ENCODE results near the gene MAPK11.

Gene MAPK11

DNA sequence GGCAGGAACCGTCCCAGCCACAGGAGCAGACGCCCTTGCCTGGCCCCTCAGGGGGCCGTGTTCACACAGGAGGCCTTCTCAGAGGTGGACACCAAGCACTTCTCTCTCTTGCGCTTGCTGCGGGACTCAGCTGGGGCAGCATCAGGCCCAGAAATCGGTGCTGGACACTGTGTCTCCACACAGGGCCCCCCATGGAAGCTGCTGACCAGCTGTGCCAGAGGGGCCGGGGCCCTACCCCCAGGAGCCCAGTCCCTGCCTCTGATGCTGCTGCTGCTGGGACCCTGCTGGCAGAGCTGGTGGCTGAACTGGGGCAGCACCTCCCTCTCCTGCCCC lies 33.3 kb upstream of the MAPK11 start:
- Histone ChIP-seq H3K27me3 (replicated peaks; ENCODE audit: control insufficient read depth, insufficient read depth, low read length, poor library complexity, severe bottlenecking) (peaks cover 5% of the 10 kb centered on the region), H3K36me3 (ENCODE audit: control insufficient read depth, insufficient read depth, low read length) (no peaks in the 10 kb centered on the region), H3K27ac (ENCODE audit: insufficient read depth, low read length, poor library complexity, severe bottlenecking) (no peak overlapping the region), H3K4me1 (ENCODE audit: control insufficient read depth, insufficient read depth, low read length, poor library complexity, severe bottlenecking) (peaks cover 11% of the 10 kb centered on the region), H3K4me3 (ENCODE audit: insufficient read depth, low read depth, low read length, poor library complexity, severe bottlenecking) (no peak overlapping the region), H3K9me3 (ENCODE audit: control insufficient read depth, low read length) (no peaks in the 10 kb centered on the region)
- DNase-seq, result no peak

DNA sequence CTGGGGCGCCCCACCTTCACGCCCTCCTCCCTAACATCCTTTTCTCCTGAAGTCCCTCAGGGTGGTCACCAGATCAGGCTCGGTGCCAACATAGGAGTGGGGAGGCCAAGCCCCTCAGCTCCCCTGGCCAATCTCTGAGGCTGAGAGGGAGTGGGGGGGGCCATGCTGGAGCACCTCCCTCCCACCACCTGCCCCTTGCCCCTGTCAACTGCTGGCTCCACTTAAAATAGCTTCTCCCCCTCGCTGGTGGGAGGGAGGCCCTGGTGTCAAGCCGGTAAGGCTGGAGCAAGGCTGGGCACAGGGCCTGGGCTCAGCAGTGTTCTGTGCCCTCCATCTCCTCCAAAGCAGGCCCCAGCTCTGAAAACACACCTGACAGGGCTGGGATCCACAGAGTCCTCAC lies 32.4 kb upstream of the MAPK11 start:
- DNase-seq, result no peak
- peaks cover 11% of the 10 kb centered on the region for H3K4me1 ChIP-seq (ENCODE audit: control insufficient read depth, insufficient read depth, low read length, poor library complexity, severe bottlenecking)
- H3K36me3 ChIP-seq (ENCODE audit: control insufficient read depth, insufficient read depth, low read length), result no peaks in the 10 kb centered on the region
- no peak overlapping the region for H3K4me3 ChIP-seq (ENCODE audit: insufficient read depth, low read depth, low read length, poor library complexity, severe bottlenecking)
- H3K27me3 ChIP-seq (replicated peaks; ENCODE audit: control insufficient read depth, insufficient read depth, low read length, poor library complexity, severe bottlenecking), result peaks cover 8% of the 10 kb centered on the region
- no peak overlapping the region for H3K27ac ChIP-seq (ENCODE audit: insufficient read depth, low read length, poor library complexity, severe bottlenecking)
- H3K9me3 ChIP-seq (ENCODE audit: control insufficient read depth, low read length), result no peaks in the 10 kb centered on the region

DNA sequence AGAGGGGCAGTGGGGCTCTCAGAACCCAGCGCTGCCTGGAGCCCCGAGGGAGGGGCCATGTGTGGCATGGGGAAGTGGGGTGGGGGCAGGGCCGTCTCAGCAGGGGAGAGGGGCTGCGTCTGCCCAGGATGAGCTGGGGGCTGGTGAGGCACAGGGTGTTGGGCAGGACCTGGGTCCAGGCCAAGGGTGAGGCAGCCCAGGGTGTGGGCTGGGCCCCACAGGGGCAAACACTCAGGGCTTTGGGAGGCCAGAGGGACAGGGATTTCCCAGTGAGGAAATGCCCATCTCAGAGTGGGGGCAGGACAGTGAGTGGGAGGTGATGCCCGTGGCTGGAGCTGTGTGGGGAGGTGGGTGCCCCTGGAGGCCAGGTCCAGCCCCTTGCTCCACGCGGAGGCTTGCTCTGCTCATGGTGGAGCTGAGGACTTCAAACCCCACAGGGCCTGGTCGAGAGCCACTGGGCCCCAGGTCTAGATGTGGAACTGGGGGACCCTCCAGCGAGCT lies 31.9 kb upstream of the MAPK11 start:
- peaks cover 10% of the 10 kb centered on the region for H3K27me3 ChIP-seq (replicated peaks; ENCODE audit: control insufficient read depth, insufficient read depth, low read length, poor library complexity, severe bottlenecking)
- H3K4me1 ChIP-seq (ENCODE audit: control insufficient read depth, insufficient read depth, low read length, poor library complexity, severe bottlenecking), result peaks cover 10% of the 10 kb centered on the region
- no peak overlapping the region for H3K27ac ChIP-seq (ENCODE audit: insufficient read depth, low read length, poor library complexity, severe bottlenecking)
- no peak for DNase-seq
- no peak overlapping the region for H3K4me3 ChIP-seq (ENCODE audit: insufficient read depth, low read depth, low read length, poor library complexity, severe bottlenecking)
- no peaks in the 10 kb centered on the region for H3K9me3 ChIP-seq (ENCODE audit: control insufficient read depth, low read length)
- no peaks in the 10 kb centered on the region for H3K36me3 ChIP-seq (ENCODE audit: control insufficient read depth, insufficient read depth, low read length)

GRCh38 chr22:50301581-50301991 lies 31.4 kb upstream of the MAPK11 start:
- H3K36me3 ChIP-seq (ENCODE audit: control insufficient read depth, insufficient read depth, low read length), result no peaks in the 10 kb centered on the region
- H3K4me3 ChIP-seq (ENCODE audit: insufficient read depth, low read depth, low read length, poor library complexity, severe bottlenecking), result no peak overlapping the region
- H3K27ac ChIP-seq (ENCODE audit: insufficient read depth, low read length, poor library complexity, severe bottlenecking), result no peak overlapping the region
- DNase-seq, result no peak
- H3K4me1 ChIP-seq (ENCODE audit: control insufficient read depth, insufficient read depth, low read length, poor library complexity, severe bottlenecking), result peaks cover 5% of the 10 kb centered on the region
- H3K27me3 ChIP-seq (replicated peaks; ENCODE audit: control insufficient read depth, insufficient read depth, low read length, poor library complexity, severe bottlenecking), result peaks cover 7% of the 10 kb centered on the region
- H3K9me3 ChIP-seq (ENCODE audit: control insufficient read depth, low read length), result no peaks in the 10 kb centered on the region

DNA sequence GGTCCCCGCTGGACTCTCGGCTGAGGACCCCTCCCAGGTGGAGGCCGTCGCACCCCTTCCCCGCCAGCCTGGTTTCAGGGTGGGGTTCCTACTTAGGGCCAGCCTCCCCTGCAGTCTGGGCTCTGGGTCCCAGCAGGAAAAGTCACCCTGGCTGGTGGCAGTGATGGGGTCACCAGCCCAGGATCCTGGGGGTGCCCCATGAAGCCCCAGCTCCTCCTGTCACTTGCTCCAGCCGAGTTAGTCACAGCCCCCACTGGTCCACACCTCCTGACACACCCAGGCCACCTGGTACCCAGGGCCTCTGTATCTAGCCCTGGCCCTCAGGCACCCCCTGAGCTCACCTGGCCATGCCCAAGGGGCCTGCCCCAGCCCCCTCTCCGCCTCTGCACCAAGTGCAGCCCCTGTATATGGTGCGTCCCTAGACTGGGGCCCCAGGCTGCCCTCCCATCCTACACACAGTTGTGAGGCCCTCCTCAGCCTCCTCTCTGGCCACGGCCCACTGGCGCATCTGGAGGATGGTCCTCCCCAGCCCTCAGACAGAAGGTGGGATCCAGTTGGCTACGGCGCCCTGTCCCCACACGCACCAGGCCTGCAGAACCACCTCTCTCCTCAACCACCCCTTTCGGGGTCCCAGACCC lies 30.6 kb upstream of the MAPK11 start:
- H3K4me3 ChIP-seq (ENCODE audit: insufficient read depth, low read depth, low read length, poor library complexity, severe bottlenecking), result no peak overlapping the region
- no peaks in the 10 kb centered on the region for H3K36me3 ChIP-seq (ENCODE audit: control insufficient read depth, insufficient read depth, low read length)
- no peaks in the 10 kb centered on the region for H3K9me3 ChIP-seq (ENCODE audit: control insufficient read depth, low read length)
- H3K27ac ChIP-seq (ENCODE audit: insufficient read depth, low read length, poor library complexity, severe bottlenecking), result no peak overlapping the region
- no peak for DNase-seq
- H3K4me1 ChIP-seq (ENCODE audit: control insufficient read depth, insufficient read depth, low read length, poor library complexity, severe bottlenecking), result no peaks in the 10 kb centered on the region
- peaks cover 6% of the 10 kb centered on the region for H3K27me3 ChIP-seq (replicated peaks; ENCODE audit: control insufficient read depth, insufficient read depth, low read length, poor library complexity, severe bottlenecking)

DNA sequence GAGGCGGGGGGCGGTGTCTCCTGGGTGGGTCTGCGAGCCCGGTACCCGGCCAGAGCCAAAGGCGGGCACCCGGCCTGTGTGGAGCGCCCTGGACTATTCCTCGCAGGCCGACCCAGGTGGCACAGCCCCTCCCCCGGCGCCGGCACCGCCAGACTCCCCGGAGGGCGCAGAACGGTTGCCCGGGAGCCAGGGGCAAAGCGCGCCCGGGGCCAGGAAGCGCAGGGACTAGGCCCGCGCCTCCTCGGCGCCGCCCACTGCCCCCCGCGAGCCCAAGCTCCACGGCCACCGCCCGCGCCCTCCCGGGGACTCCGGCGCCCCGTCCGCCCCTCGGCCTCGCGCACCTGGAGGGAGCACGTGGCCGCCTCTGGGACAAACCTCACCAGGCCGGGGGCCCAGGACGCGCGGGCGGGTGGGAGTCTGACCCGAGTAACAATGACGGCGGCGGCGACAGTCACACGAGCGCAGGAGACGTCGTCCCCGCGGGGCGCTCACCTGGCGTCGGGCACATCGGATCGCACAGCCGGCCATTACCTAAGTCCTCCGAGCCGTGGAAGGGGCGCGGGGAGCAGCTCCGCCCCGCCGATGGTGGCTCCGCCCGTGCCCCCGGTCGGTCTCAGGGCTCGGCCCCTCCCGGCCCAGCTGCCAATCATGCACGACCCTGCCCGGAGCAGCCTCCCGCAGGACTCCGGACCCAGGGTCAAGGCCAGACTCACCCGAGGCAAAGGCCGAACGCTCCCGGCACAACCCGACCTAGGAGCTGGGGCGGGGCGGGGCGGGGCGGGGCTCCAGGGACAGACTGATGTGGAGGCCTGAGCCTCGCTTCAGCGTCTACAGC lies 29.8 kb upstream of the MAPK11 start:
- Histone ChIP-seq H3K27ac (ENCODE audit: insufficient read depth, low read length, poor library complexity, severe bottlenecking) (no peak overlapping the region), H3K9me3 (ENCODE audit: control insufficient read depth, low read length) (no peaks in the 10 kb centered on the region), H3K36me3 (ENCODE audit: control insufficient read depth, insufficient read depth, low read length) (no peaks in the 10 kb centered on the region), H3K4me3 (ENCODE audit: insufficient read depth, low read depth, low read length, poor library complexity, severe bottlenecking) (no peak overlapping the region), H3K4me1 (ENCODE audit: control insufficient read depth, insufficient read depth, low read length, poor library complexity, severe bottlenecking) (no peaks in the 10 kb centered on the region), H3K27me3 (replicated peaks; ENCODE audit: control insufficient read depth, insufficient read depth, low read length, poor library complexity, severe bottlenecking) (peaks cover 6% of the 10 kb centered on the region)
- DNase-seq, result no peak

GRCh38 chr22:50298937-50299784 lies 29.0 kb upstream of the MAPK11 start:
- H3K4me1 ChIP-seq (ENCODE audit: control insufficient read depth, insufficient read depth, low read length, poor library complexity, severe bottlenecking), result no peaks in the 10 kb centered on the region
- no peak overlapping the region for H3K27ac ChIP-seq (ENCODE audit: insufficient read depth, low read length, poor library complexity, severe bottlenecking)
- H3K36me3 ChIP-seq (ENCODE audit: control insufficient read depth, insufficient read depth, low read length), result no peaks in the 10 kb centered on the region
- peaks cover 6% of the 10 kb centered on the region for H3K27me3 ChIP-seq (replicated peaks; ENCODE audit: control insufficient read depth, insufficient read depth, low read length, poor library complexity, severe bottlenecking)
- DNase-seq, result no peak
- no peaks in the 10 kb centered on the region for H3K9me3 ChIP-seq (ENCODE audit: control insufficient read depth, low read length)
- H3K4me3 ChIP-seq (ENCODE audit: insufficient read depth, low read depth, low read length, poor library complexity, severe bottlenecking), result no peak overlapping the region

GRCh38 chr22:50298266-50298637 lies 28.1 kb upstream of the MAPK11 start:
- H3K9me3 ChIP-seq (ENCODE audit: control insufficient read depth, low read length), result no peaks in the 10 kb centered on the region
- no peak for DNase-seq
- H3K27me3 ChIP-seq (replicated peaks; ENCODE audit: control insufficient read depth, insufficient read depth, low read length, poor library complexity, severe bottlenecking), result peaks cover 6% of the 10 kb centered on the region
- H3K4me3 ChIP-seq (ENCODE audit: insufficient read depth, low read depth, low read length, poor library complexity, severe bottlenecking), result no peak overlapping the region
- H3K27ac ChIP-seq (ENCODE audit: insufficient read depth, low read length, poor library complexity, severe bottlenecking), result no peak overlapping the region
- H3K36me3 ChIP-seq (ENCODE audit: control insufficient read depth, insufficient read depth, low read length), result no peaks in the 10 kb centered on the region
- H3K4me1 ChIP-seq (ENCODE audit: control insufficient read depth, insufficient read depth, low read length, poor library complexity, severe bottlenecking), result no peaks in the 10 kb centered on the region

- Histone ChIP-seq H3K9me3 (ENCODE audit: control insufficient read depth, low read length) (no peaks in the 10 kb centered on the region), H3K4me1 (ENCODE audit: control insufficient read depth, insufficient read depth, low read length, poor library complexity, severe bottlenecking) (no peaks in the 10 kb centered on the region), H3K27ac (ENCODE audit: insufficient read depth, low read length, poor library complexity, severe bottlenecking) (no peak overlapping the region), H3K27me3 (replicated peaks; ENCODE audit: control insufficient read depth, insufficient read depth, low read length, poor library complexity, severe bottlenecking) (peaks cover 9% of the 10 kb centered on the region), H3K4me3 (ENCODE audit: insufficient read depth, low read depth, low read length, poor library complexity, severe bottlenecking) (no peak overlapping the region), H3K36me3 (ENCODE audit: control insufficient read depth, insufficient read depth, low read length) (no peaks in the 10 kb centered on the region)
- no peak for DNase-seq
These were observed 27.5 kb upstream of the MAPK11 start for GRCh38 chr22:50297510-50298265.
